HEK293T (cell line): ENCODE measurements around the gene TBC1D2.

Experiments used
- ARNT ChIP-seq: fragments of 450-650 bp; IDR thresholded peaks from 2 replicates; pipeline ENCODE4 v1.6.1; 2017; ENCODE audit warnings: mild to moderate bottlenecking
- BHLHE40 ChIP-seq: fragments of 450-650 bp; IDR thresholded peaks from 2 replicates; pipeline ENCODE4 v1.6.1; 2016; ENCODE audit warnings: mild to moderate bottlenecking, moderate library complexity, borderline replicate concordance
- CTBP1 ChIP-seq: fragments of 450-650 bp; IDR thresholded peaks from 2 replicates; pipeline ENCODE4 v1.6.1; 2016; ENCODE audit warnings: borderline replicate concordance
- FOXA1 ChIP-seq: fragments of 450-650 bp; IDR thresholded peaks from 2 replicates; pipeline ENCODE4 v1.6.1; 2016; ENCODE audit warnings: mild to moderate bottlenecking
- FOXK2 ChIP-seq: fragments of 450-650 bp; IDR thresholded peaks from 2 replicates; pipeline ENCODE4 v1.6.1; 2016; ENCODE audit warnings: mild to moderate bottlenecking
- FOXM1 ChIP-seq: fragments of 450-650 bp; IDR thresholded peaks from 2 replicates; pipeline ENCODE4 v1.6.1; 2017; ENCODE audit warnings: mild to moderate bottlenecking, borderline replicate concordance
- HDGF ChIP-seq: fragments of 450-650 bp; IDR thresholded peaks from 2 replicates; pipeline ENCODE4 v1.6.1; 2017; ENCODE audit warnings: antibody characterized with exemption, borderline replicate concordance
- LEF1 ChIP-seq: fragments of 450-650 bp; IDR thresholded peaks from 2 replicates; pipeline ENCODE4 v1.6.1; 2017; ENCODE audit warnings: mild to moderate bottlenecking, borderline replicate concordance
- NFRKB ChIP-seq: fragments of 450-650 bp; IDR thresholded peaks from 2 replicates; pipeline ENCODE4 v1.6.1; 2016; ENCODE audit warnings: mild to moderate bottlenecking, moderate library complexity
- PKNOX1 ChIP-seq: fragments of 450-650 bp; IDR thresholded peaks from 2 replicates; pipeline ENCODE4 v1.6.1; 2016
- SP1 ChIP-seq: fragments of 450-650 bp; IDR thresholded peaks from 2 replicates; pipeline ENCODE4 v1.6.1; 2017
- SUZ12 ChIP-seq: fragments of 450-650 bp; IDR thresholded peaks from 2 replicates; pipeline ENCODE4 v1.6.1; 2016; ENCODE audit warnings: mild to moderate bottlenecking

GRCh38 chr9:98304381-98304780 is 48.9 kb upstream of the TBC1D2 start:
- TF ChIP-seq PKNOX1 (no peak), FOXA1 (no peak), SP1 (no peak), LEF1 (no peak), FOXK2 (no peak), BHLHE40 (no peak), FOXM1 (no peak), HDGF (no peak), NFRKB (no peak), ARNT (no peak), SUZ12 (no peak), CTBP1 (no peak)
